Activated naive CD4-positive, alpha-beta T cell treated with anti-CD3 and anti-CD28 coated beads for 36 hours (primary cell): Measurements from ENCODE around the gene KYNU. TPM values are rescaled to one million over a fixed set of nuclear protein-coding genes. Genes with fewer than 3 reads are reported as not detected.
"Not testable (repeated sequence)": the region's sequence is repeated elsewhere in the genome, so short reads cannot be mapped to it uniquely, and the experiment has no call there.

Experiments used
- CTCF ChIA-PET: fragments of 350-600 bp; sonication (Branson Sonifier 250); formaldehyde crosslinking; loops from one replicate; lab custom pipeline; 2021; ENCODE audit warnings: antibody characterized with exemption; lab: Charles Lee
- DNase-seq: peaks from one replicate; pipeline ENCODE4 v3.0.0-alpha.2; 2020
- H3K27ac Mint-ChIP-seq: one replicate; pipeline ENCODE4 v1.8.0; 2021; ENCODE audit warnings: mild to moderate bottlenecking, mixed read lengths
- H3K27me3 Mint-ChIP-seq: one replicate; pipeline ENCODE4 v1.8.0; 2021; ENCODE audit warnings: low read depth, mixed read lengths
- H3K36me3 Mint-ChIP-seq: one replicate; pipeline ENCODE4 v1.8.0; 2021; ENCODE audit warnings: low read depth, mixed read lengths
- H3K4me1 Mint-ChIP-seq: one replicate; pipeline ENCODE4 v1.8.0; 2021; ENCODE audit warnings: low read depth, mixed read lengths
- H3K4me3 Mint-ChIP-seq: one replicate; pipeline ENCODE4 v1.8.0; 2021; ENCODE audit warnings: mild to moderate bottlenecking, moderate library complexity, mixed read lengths
- H3K9me3 Mint-ChIP-seq: one replicate; pipeline ENCODE4 v1.8.0; 2021; ENCODE audit warnings: mixed read lengths
- intact Hi-C: fragments of 100-400 bp; cut with micrococcal nuclease; formaldehyde crosslinking; loops from one replicate; pipeline ENCODE4 v1.15.1; 2023
- total RNA-seq, 2 experiments: library from RNA; stranded (reverse); gene quantifications; one replicate each; pipeline ENCODE4 v1.2.3, GENCODE V29; 2021

KYNU gene
- total RNA-seq, 2 experiments from 2014 or later = not detected

DNA sequence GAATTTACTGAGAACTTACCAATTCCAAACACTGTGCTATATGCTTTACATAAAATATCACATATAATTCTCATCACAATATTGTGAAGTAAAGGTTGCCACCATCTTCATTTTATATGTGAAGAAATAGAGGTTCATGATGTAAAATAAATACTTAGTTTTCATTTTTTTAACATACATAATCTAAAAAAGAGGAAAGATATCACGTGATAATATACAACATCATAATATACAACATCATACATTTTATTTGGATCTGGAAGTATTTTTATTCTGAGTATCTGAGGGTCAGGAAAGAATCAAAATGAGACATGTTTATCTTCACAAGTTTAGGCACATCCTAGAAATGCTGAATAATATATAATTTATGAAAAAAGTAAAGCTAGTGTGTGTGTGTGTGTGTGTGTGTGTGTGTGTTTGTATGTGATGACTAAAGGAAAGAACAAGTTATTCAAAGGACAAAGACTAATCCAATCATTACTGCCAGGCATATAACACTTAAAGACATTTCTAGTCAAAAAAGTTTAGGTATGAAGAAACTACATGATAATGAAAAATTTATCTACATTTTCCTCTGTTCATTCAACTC lies 186.2 kb downstream of the KYNU start:
- H3K4me3 Mint-ChIP-seq = no peak overlapping the region
- CTCF ChIA-PET = no interaction called here
- DNase-seq = no peak
- no peak overlapping the region for H3K27ac Mint-ChIP-seq
- peaks cover 2% of the 10 kb centered on the region for H3K36me3 Mint-ChIP-seq
- H3K9me3 Mint-ChIP-seq = peaks cover 3% of the 10 kb centered on the region
- no peaks in the 10 kb centered on the region for H3K4me1 Mint-ChIP-seq
- intact Hi-C loops = no loop called here
- peaks cover 2% of the 10 kb centered on the region for H3K27me3 Mint-ChIP-seq

DNA sequence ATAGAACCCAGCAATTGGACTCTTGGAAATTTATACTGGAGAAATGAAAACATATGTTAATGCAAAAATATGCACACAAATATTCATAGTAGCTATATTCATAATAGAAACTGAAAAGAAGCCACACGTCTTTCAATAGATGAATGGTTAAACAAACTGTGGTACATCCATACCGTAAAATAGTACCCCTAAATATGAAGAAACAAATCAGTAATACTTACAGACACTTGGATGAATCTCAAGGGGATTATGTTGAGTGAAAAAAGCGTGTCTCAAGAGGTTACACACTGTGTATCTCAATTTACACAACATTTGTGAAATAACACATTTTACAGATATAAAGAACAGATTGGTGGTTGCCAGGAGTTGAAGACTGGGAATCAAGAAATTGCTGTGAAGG lies 190.6 kb downstream of the KYNU start:
- no peaks in the 10 kb centered on the region for H3K27me3 Mint-ChIP-seq
- no peak for DNase-seq
- H3K9me3 Mint-ChIP-seq = peaks cover 3% of the 10 kb centered on the region
- CTCF ChIA-PET = no interaction called here
- H3K4me3 Mint-ChIP-seq = no peak overlapping the region
- H3K27ac Mint-ChIP-seq = no peak overlapping the region
- intact Hi-C loops = no loop called here
- no peaks in the 10 kb centered on the region for H3K4me1 Mint-ChIP-seq
- H3K36me3 Mint-ChIP-seq = peaks cover 2% of the 10 kb centered on the region

DNA sequence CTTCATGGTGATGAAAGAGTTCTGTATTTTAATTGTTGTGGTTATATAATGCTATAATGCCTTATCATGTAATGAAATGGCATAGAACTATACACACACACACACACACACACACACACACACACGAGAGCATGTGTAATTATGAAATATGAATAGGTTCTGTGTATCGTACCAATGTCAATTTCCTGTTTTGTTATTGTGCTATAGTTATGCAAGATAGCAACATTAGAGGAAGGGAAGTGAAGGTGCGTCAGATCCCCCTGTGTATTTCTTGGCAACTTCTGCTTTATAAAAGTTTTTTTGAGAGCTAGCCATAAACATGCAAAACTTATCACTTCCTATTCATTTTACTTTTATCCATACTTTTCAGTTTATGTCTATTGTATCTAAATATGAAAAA lies 191.0 kb downstream of the KYNU start:
- H3K27me3 Mint-ChIP-seq = no peaks in the 10 kb centered on the region
- peaks cover 2% of the 10 kb centered on the region for H3K36me3 Mint-ChIP-seq
- intact Hi-C loops = no loop called here
- no peaks in the 10 kb centered on the region for H3K4me1 Mint-ChIP-seq
- CTCF ChIA-PET = no interaction called here
- H3K4me3 Mint-ChIP-seq = no peak overlapping the region
- no peak for DNase-seq
- H3K27ac Mint-ChIP-seq = no peak overlapping the region
- H3K9me3 Mint-ChIP-seq = peaks cover 3% of the 10 kb centered on the region

DNA sequence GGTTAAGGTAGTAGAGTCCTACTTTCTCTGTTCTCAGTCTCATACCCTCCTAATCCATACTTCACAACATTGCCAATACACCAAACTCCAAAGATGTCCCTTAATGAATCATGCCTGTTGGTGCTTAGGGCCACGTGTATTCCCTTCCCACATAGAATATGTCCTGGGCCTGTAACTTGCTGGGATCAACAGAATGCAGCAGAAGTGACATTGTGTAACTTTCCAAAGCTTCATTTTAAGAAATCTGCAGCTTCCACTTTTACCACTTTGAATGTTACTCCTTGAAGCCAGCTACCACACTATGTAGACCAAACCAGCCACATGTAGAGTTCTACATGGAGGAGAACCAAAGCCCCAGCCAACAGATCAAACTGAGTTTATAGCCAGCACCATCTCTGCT lies 193.2 kb downstream of the KYNU start:
- no peak overlapping the region for H3K27ac Mint-ChIP-seq
- intact Hi-C loops = no loop called here
- H3K36me3 Mint-ChIP-seq = peaks cover 2% of the 10 kb centered on the region
- no peak overlapping the region for H3K4me3 Mint-ChIP-seq
- no peaks in the 10 kb centered on the region for H3K27me3 Mint-ChIP-seq
- H3K9me3 Mint-ChIP-seq = peaks cover 3% of the 10 kb centered on the region
- H3K4me1 Mint-ChIP-seq = no peaks in the 10 kb centered on the region
- CTCF ChIA-PET = interaction anchor here (1.2 kb wide), 1 partner anchor 36 kb away, joined by 3 read pairs; no protein-coding TSS in a partner anchor
- DNase-seq = no peak

DNA sequence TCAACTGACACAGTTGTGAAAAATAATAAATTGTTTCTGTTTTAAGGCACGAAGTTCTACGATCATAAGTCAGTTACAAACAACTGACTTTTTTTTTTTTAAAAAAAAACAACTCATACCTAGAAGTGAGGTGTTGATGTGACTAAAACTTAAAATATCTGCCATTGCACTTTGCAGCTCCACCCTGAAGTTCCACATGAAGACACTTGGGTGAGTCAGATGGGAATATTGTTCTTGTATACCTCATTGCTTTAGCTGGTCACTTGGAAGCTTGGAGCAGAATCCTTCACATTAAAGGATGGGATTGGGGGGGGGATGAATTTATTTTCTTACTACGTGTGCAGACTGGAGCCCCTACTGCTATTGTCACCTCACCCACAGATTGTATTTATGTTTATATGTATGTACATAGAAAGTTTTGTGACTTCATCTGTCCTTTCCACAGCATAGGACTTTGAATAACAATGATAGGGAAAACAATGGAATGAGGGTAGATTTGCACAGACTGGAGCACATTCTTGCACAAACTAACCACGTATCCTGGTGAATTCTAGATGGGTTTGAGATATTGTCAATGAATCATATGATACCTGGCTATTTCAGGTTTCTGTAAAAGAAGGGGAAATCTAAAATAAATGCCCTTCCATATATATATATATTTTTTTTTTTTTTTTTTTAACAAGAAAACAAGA lies 193.9 kb downstream of the KYNU start:
- Mint-ChIP-seq H3K27me3 (no peaks in the 10 kb centered on the region), H3K9me3 (peaks cover 8% of the 10 kb centered on the region), H3K27ac (no peak overlapping the region), H3K36me3 (peaks cover 2% of the 10 kb centered on the region), H3K4me3 (no peak overlapping the region), H3K4me1 (no peaks in the 10 kb centered on the region)
- no peak for DNase-seq
- CTCF ChIA-PET = interaction anchor here (0.6 kb wide), 1 partner anchor 24 kb away, joined by 4 read pairs; no protein-coding TSS in a partner anchor
- intact Hi-C loops = no loop called here

DNA sequence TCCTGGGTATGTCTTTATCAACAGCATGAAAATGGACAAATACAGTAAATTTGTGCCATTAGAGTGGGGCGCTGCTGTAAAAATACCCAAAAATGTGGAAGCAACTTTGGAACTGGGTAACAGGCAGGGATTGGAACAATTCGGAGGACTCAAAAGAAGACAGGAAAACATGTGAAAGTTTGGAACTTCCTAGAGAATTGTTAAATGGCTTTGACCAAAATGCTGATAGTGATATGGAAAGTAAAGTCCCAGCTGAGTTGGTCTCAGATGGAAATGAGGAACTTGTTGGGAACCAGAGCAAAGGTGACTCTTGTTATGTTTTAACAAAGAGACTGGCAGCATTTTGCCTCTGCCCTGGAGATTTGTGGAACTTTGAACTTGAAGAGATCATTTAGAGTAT lies 197.4 kb downstream of the KYNU start:
- DNase-seq, intact Hi-C loops, H3K9me3 Mint-ChIP-seq, H3K27me3 Mint-ChIP-seq, H3K4me3 Mint-ChIP-seq, H3K4me1 Mint-ChIP-seq, H3K27ac Mint-ChIP-seq, CTCF ChIA-PET, H3K36me3 Mint-ChIP-seq: not testable (repeated sequence)

DNA sequence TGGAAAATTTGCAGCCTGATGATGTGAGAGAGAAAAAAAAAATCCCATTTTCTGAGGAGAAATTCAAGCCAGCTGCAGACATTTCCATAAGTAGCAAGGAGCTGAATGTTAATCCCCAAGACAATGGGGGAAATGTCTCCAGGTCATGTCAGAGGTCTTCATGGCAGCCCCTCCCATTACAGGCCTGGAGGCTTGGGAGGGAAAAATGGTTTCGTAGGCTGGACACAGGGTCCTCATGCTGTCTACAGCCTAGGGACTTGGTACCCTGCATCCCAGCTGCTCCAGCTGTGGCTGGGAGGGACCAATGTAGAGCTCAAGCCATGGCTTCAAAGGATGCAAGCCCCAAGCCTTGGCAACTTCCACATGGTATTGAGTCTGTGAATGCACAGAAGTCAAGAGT lies 198.2 kb downstream of the KYNU start:
- H3K27ac Mint-ChIP-seq = no peak overlapping the region
- intact Hi-C loops = no loop called here
- H3K4me3 Mint-ChIP-seq = no peak overlapping the region
- CTCF ChIA-PET = interaction anchor here (0.7 to 1.0 kb wide), 3 partner anchors 15 to 95 kb away, joined by 3 to 4 read pairs (median 3); no protein-coding TSS in a partner anchor
- no peak for DNase-seq
- no peaks in the 10 kb centered on the region for H3K27me3 Mint-ChIP-seq
- peaks cover 8% of the 10 kb centered on the region for H3K9me3 Mint-ChIP-seq
- no peaks in the 10 kb centered on the region for H3K4me1 Mint-ChIP-seq
- peaks cover 2% of the 10 kb centered on the region for H3K36me3 Mint-ChIP-seq

DNA sequence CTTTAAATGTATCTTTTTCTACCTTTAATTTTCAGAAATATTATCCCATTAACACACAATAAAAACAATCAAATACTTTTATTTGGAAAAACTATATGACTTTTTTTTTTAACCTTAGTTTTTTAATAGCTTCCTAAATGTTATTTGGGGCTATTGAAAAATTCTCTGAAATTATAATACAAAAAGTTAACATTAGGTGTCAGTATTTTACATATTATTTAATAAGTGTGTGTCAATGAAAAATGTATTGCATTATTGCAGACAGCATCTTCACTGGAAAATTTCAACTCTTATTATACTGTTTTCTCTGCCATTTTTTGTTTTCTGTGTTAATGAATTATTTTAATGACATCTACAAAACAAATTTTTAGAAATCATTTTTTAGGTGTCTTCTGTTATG lies 200.6 kb downstream of the KYNU start:
- CTCF ChIA-PET = interaction anchor here (0.9 kb wide), 1 partner anchor 181 kb away, joined by 4 read pairs; no protein-coding TSS in a partner anchor
- H3K4me3 Mint-ChIP-seq = no peak overlapping the region
- H3K27me3 Mint-ChIP-seq = no peaks in the 10 kb centered on the region
- no peak for DNase-seq
- H3K36me3 Mint-ChIP-seq = peaks cover 2% of the 10 kb centered on the region
- H3K9me3 Mint-ChIP-seq = peaks cover 8% of the 10 kb centered on the region
- intact Hi-C loops = no loop called here
- no peak overlapping the region for H3K27ac Mint-ChIP-seq
- peaks cover under 1% of the 10 kb centered on the region for H3K4me1 Mint-ChIP-seq

DNA sequence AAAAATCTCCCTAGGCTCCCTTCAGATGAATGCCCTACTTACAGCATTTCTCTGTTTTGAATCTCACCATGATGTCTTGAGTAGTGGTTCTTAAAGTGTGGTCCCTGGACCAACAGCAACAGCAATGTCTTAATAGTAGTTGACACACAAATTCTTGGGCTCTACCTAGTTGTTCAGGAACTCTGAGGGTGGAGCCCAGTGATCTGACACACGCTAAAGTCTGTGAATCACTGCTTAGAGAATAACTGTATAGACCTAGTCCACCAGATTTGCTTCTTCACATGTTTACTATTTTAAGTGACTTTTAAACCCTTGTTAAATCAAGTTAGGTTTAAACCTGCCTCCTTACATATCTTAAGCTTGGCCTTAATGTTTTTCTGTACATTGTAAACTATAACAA lies 204.2 kb downstream of the KYNU start:
- peaks cover 27% of the 10 kb centered on the region for H3K4me1 Mint-ChIP-seq
- no peaks in the 10 kb centered on the region for H3K27me3 Mint-ChIP-seq
- DNase-seq = no peak
- H3K4me3 Mint-ChIP-seq = no peak overlapping the region
- intact Hi-C loops = loop anchor here (2.0 to 10.0 kb wide), 3 partner anchors 69 to 1253 kb away; a partner anchor contains a TSS
- H3K9me3 Mint-ChIP-seq = no peaks in the 10 kb centered on the region
- CTCF ChIA-PET = no interaction called here
- H3K36me3 Mint-ChIP-seq = no peaks in the 10 kb centered on the region
- H3K27ac Mint-ChIP-seq = no peak overlapping the region

DNA sequence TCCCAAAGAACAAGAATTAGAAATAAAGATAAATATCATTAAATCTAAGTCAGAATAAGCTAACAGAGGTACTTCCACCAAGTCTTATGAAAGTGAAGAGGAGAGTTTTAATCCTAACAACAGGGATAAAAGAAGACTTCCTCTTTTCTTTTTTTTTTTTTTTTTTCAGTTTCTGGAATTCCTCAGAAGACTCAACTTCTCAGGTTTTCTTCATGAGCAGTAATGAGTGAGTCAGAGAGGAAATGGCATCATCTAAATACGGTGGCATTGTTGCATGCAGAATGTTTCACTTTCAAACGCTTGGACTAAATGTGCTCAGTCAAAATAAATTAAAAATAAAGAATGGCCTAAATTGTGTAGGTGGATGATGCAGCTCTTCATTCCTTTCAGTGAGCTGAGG lies 206.2 kb downstream of the KYNU start:
- intact Hi-C loops = loop anchor here (1.0 to 10.0 kb wide), 5 partner anchors 49 to 1251 kb away; a partner anchor contains a TSS
- peak; percentile 15 for DNase-seq
- H3K4me3 Mint-ChIP-seq = no peak overlapping the region
- no peaks in the 10 kb centered on the region for H3K27me3 Mint-ChIP-seq
- H3K27ac Mint-ChIP-seq = no peak overlapping the region
- H3K4me1 Mint-ChIP-seq = peaks cover 27% of the 10 kb centered on the region
- H3K36me3 Mint-ChIP-seq = no peaks in the 10 kb centered on the region
- H3K9me3 Mint-ChIP-seq = no peaks in the 10 kb centered on the region
- CTCF ChIA-PET = interaction anchor here (1.1 to 1.6 kb wide), 3 partner anchors 74 to 198 kb away, joined by 3 to 4 read pairs (median 3); no protein-coding TSS in a partner anchor

DNA sequence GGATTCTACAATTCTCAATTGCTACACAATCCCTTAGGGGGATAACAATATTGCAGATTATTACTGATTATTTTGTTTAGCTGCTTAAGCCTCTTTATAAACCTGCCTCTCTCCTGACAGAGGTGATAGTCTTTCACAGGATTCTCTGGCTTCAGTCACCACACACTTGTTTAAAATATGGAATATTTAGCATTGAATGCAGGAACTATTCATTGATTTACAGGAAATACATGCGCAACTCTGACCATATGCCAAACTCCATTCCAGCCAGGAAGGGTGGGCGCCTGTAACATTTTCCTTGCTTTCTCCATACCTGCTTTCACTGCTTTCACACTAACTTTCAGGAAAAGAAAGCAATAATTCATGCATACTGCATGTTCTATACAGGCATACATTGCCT lies 207.0 kb downstream of the KYNU start:
- peaks cover 27% of the 10 kb centered on the region for H3K4me1 Mint-ChIP-seq
- H3K27me3 Mint-ChIP-seq = no peaks in the 10 kb centered on the region
- no peaks in the 10 kb centered on the region for H3K9me3 Mint-ChIP-seq
- no peak for DNase-seq
- no peak overlapping the region for H3K27ac Mint-ChIP-seq
- H3K36me3 Mint-ChIP-seq = no peaks in the 10 kb centered on the region
- H3K4me3 Mint-ChIP-seq = no peak overlapping the region
- intact Hi-C loops = loop anchor here (5.0 to 10.0 kb wide), 2 partner anchors 618 to 1250 kb away; a partner anchor contains a TSS
- CTCF ChIA-PET = interaction anchor here (1.6 kb wide), 2 partner anchors 138 to 197 kb away, joined by 3 to 4 read pairs; no protein-coding TSS in a partner anchor

DNA sequence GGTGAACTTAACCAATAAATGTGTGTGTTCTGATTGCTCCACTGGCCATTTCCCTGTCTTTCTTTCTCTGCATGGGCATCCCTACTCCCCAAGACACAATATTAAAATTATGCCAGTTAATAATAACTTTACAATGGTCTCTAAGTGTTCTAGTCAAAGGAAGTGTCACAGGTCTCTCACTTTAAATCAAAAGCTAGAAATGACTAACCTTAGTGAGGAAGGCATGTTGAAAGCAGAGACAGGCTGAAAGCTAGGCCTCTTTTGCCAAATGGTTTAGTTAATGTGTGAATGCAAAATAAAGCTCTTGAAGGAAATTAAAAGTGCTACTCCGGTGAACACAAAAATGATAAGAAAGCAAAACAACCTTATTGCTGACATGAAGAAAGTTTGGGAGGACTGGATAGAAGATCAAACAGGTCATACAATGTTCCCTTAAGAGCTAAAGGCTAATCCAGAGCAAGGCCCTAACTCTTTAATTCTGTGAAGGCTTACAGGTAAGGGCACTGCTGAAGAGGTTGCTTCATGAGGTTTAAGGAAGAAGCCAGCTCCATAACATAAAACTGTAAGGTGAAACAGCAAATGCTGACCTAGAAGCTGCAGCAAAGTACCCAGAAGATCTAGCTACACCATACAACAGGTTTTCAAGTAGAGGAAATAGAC lies 207.8 kb downstream of the KYNU start:
- intact Hi-C loops = loop anchor here (1.0 to 10.0 kb wide), 4 partner anchors 25 to 1250 kb away; partner anchors contain the start of gene ARHGAP15
- Mint-ChIP-seq H3K27ac (peak overlapping the region; percentile 73), H3K36me3 (no peaks in the 10 kb centered on the region), H3K4me3 (no peak overlapping the region), H3K27me3 (no peaks in the 10 kb centered on the region), H3K9me3 (no peaks in the 10 kb centered on the region), H3K4me1 (peaks cover 27% of the 10 kb centered on the region)
- CTCF ChIA-PET = interaction anchor here (0.6 to 1.0 kb wide), 4 partner anchors 25 to 176 kb away, joined by 3 to 4 read pairs (median 3); no protein-coding TSS in a partner anchor
- DNase-seq = no peak
